SK-N-SH (cell line): Measurements from ENCODE around the gene KIF16B. TPM values are rescaled to one million over a fixed set of nuclear protein-coding genes. Genes with fewer than 3 reads are reported as not detected.

Source experiments
- CTCF ChIA-PET: fragments of 300-600, 350-600 bp; formaldehyde crosslinking; extraction: SDS; loops from one replicate; lab custom pipeline; 2021; lab: Yijun Ruan, JAX
- POLR2A ChIA-PET: fragments of 350-600 bp; sonication (Branson Sonifier 250); formaldehyde crosslinking; extraction: SDS; loops from one replicate; lab custom pipeline; 2020; ENCODE audit warnings: antibody characterized with exemption, inconsistent platforms; lab: Yijun Ruan, JAX
- DNase-seq: peaks from one replicate; pipeline ENCODE4 v3.0.0; 2012
- H2AFZ ChIP-seq: fragments of 200-600 bp; sonication (generic); 2 replicates; pipeline ENCODE4 v1.8.1; 2016; ENCODE audit warnings: antibody characterized with exemption, mild to moderate bottlenecking, low read depth
- H3F3A ChIP-seq: fragments of 200-600 bp; sonication (generic); replicated peaks from 2 replicates; pipeline ENCODE3; 2016; ENCODE audit warnings: antibody characterized with exemption, mild to moderate bottlenecking; ENCODE audit not compliant: insufficient read depth
- H3K27ac ChIP-seq, 2 experiments: fragments of 200-500 bp in 1 of 2; fragments of 200-600 bp in 1 of 2; sonication (Bioruptor generic) in 1 of 2; sonication (generic), shearing (Covaris generic) in 1 of 2; 2 replicates each; pipeline versions ENCODE4 v1.5.1 to v1.6.1; 2014 to 2016; ENCODE audit warnings: low read depth in 2 of 2, inconsistent platforms in 1 of 2, low read length in 1 of 2, mild to moderate bottlenecking in 1 of 2, mixed read lengths in 1 of 2
- H3K27me3 ChIP-seq: fragments of 200-600 bp; sonication (generic), shearing (Covaris generic); 2 replicates; pipeline ENCODE4 v1.6.1; 2016; ENCODE audit warnings: mixed run types; ENCODE audit not compliant: insufficient read depth
- H3K36me3 ChIP-seq, 2 experiments: fragments of 200-500 bp in 1 of 2; fragments of 200-600 bp in 1 of 2; sonication (Bioruptor generic) in 1 of 2; sonication (generic) in 1 of 2; replicated peaks in 1 of 2; 2 replicates each; pipeline versions ENCODE3 to v1.5.1; 2014 to 2016; ENCODE audit warnings: low read length in 1 of 2, mild to moderate bottlenecking in 1 of 2; ENCODE audit not compliant: insufficient read depth in 2 of 2, control insufficient read depth in 1 of 2
- H3K4me1 ChIP-seq, 2 experiments: fragments of 200-500 bp in 1 of 2; fragments of 200-600 bp in 1 of 2; sonication (Bioruptor generic) in 1 of 2; sonication (generic), shearing (Covaris generic) in 1 of 2; 2 replicates each; pipeline versions ENCODE4 v1.5.1 to v1.6.1; 2014 to 2016; ENCODE audit warnings: low read depth in 1 of 2, low read length in 1 of 2, mixed run types in 1 of 2; ENCODE audit not compliant: insufficient read depth in 2 of 2, control insufficient read depth in 1 of 2
- H3K4me2 ChIP-seq: fragments of 200-600 bp; sonication (generic), shearing (Covaris generic); 2 replicates; pipeline ENCODE4 v1.6.1; 2017; ENCODE audit warnings: mixed run types
- H3K4me3 ChIP-seq, 2 experiments: fragments of 200-500 bp in 1 of 2; fragments of 200-600 bp in 1 of 2; sonication (Bioruptor generic) in 1 of 2; sonication (generic), shearing (Covaris generic) in 1 of 2; 2 replicates each; pipeline versions ENCODE4 v1.5.1 to v1.8.1; 2014 to 2016; ENCODE audit warnings: low read depth in 2 of 2, inconsistent platforms in 1 of 2, low read length in 1 of 2, mild to moderate bottlenecking in 1 of 2, mixed read lengths in 1 of 2, moderate library complexity in 1 of 2
- H3K79me2 ChIP-seq: fragments of 200-600 bp; sonication (generic); 2 replicates; pipeline ENCODE4 v1.8.1; 2017; ENCODE audit warnings: mild to moderate bottlenecking; ENCODE audit not compliant: insufficient read depth
- H3K9ac ChIP-seq: fragments of 200-600 bp; sonication (generic); 2 replicates; pipeline ENCODE4 v1.6.1; 2017; ENCODE audit warnings: mixed run types
- H3K9me2 ChIP-seq: fragments of 200-600 bp; sonication (generic); 2 replicates; pipeline ENCODE4 v1.6.1; 2017; ENCODE audit warnings: mixed run types
- H3K9me3 ChIP-seq: fragments of 200-600 bp; sonication (generic); 2 replicates; pipeline ENCODE4 v1.6.1; 2017; ENCODE audit warnings: mixed run types, mild to moderate bottlenecking, moderate library complexity
- H4K20me1 ChIP-seq: fragments of 200-600 bp; sonication (generic); 2 replicates; pipeline ENCODE4 v1.6.1; 2017; ENCODE audit warnings: mild to moderate bottlenecking, mixed run types; ENCODE audit not compliant: insufficient read depth
- CHD2 ChIP-seq: fragments of 150-350 bp; IDR thresholded peaks from 2 replicates; pipeline ENCODE4 v1.6.1; 2018; ENCODE audit warnings: low read length; ENCODE audit not compliant: partially characterized antibody
- FOSL2 ChIP-seq: IDR thresholded peaks from 2 replicates; pipeline ENCODE4 v1.4.0; 2012; ENCODE audit warnings: low read depth, mild to moderate bottlenecking, moderate library complexity, borderline replicate concordance
- FOXM1 ChIP-seq: IDR thresholded peaks from 2 replicates; pipeline ENCODE4 v1.4.0; 2012; ENCODE audit warnings: low read depth, mild to moderate bottlenecking
- GATA2 ChIP-seq: sonication (generic); formaldehyde crosslinking; IDR thresholded peaks from 2 replicates; pipeline ENCODE4 v1.5.0; 2020; ENCODE audit warnings: mild to moderate bottlenecking, missing genetic modification reagents
- MXI1 ChIP-seq: IDR thresholded peaks from 2 replicates; pipeline ENCODE4 v1.6.1; 2012; ENCODE audit warnings: mild to moderate bottlenecking, low read depth, low read length, improper control_type of control experiment
- NRF1 ChIP-seq: IDR thresholded peaks from 2 replicates; pipeline ENCODE4 v1.6.1; 2012; ENCODE audit warnings: low read depth, mild to moderate bottlenecking, low read length
- POLR2AphosphoS5 ChIP-seq: IDR thresholded peaks from 2 replicates; pipeline ENCODE4 v1.6.1; 2012; ENCODE audit warnings: low read depth, low read length
- RCOR1 ChIP-seq: fragments of 150-350 bp; IDR thresholded peaks from 2 replicates; pipeline ENCODE4 v1.6.1; 2017; ENCODE audit warnings: antibody characterized with exemption, low read length
- RFX5 ChIP-seq: IDR thresholded peaks from 2 replicates; pipeline ENCODE4 v1.6.1; 2012; ENCODE audit warnings: mild to moderate bottlenecking, improper control_type of control experiment, low read length
- TAF1 ChIP-seq: IDR thresholded peaks from 2 replicates; pipeline ENCODE4 v1.6.1; 2012; ENCODE audit warnings: low read depth, mild to moderate bottlenecking, low read length, moderate library complexity, borderline replicate concordance
- TCF12 ChIP-seq: IDR thresholded peaks from 2 replicates; pipeline ENCODE4 v1.4.0; 2012
- WGBS: methylation state at CpG from one replicate; pipeline ENCODE4 v1.1.6; 2017; ENCODE audit warnings: low lambda C conversion rate; 5-methylcytosine and 5-hydroxymethylcytosine counted together
- polyA plus RNA-seq, 3 experiments: library from polyadenylated mRNA; depleted of rRNA; stranded (reverse); fragments of >200 nt; gene quantifications; 2 replicates each; pipeline ENCODE4 v1.2.3, GENCODE V29; 2012
- TF ChIP-seq, protein P1 (sequence below): IDR thresholded peaks from 2 replicates; pipeline ENCODE4 v1.4.0; 2012; ENCODE audit warnings: low read depth, borderline replicate concordance
- TF ChIP-seq, protein P2 (sequence below): IDR thresholded peaks from 2 replicates; pipeline ENCODE4 v1.4.0; 2012; ENCODE audit warnings: low read depth, borderline replicate concordance
- TF ChIP-seq, protein P3 (sequence below): fragments of 200-600 bp; sonication (generic); IDR thresholded peaks from 2 replicates; pipeline ENCODE4 v1.6.1; 2017; ENCODE audit warnings: antibody characterized with exemption, mild to moderate bottlenecking, moderate library complexity
- TF ChIP-seq, protein P4 (sequence below): IDR thresholded peaks from 2 replicates; pipeline ENCODE4 v1.4.0; 2012; ENCODE audit warnings: low read depth
- TF ChIP-seq, protein P5 (sequence below): IDR thresholded peaks from 2 replicates; pipeline ENCODE4; 2012

Gene KIF16B
- polyA plus RNA-seq, 1 of the 3 experiments (the other 2 are of a cell fraction): 3.3 TPM

DNA sequence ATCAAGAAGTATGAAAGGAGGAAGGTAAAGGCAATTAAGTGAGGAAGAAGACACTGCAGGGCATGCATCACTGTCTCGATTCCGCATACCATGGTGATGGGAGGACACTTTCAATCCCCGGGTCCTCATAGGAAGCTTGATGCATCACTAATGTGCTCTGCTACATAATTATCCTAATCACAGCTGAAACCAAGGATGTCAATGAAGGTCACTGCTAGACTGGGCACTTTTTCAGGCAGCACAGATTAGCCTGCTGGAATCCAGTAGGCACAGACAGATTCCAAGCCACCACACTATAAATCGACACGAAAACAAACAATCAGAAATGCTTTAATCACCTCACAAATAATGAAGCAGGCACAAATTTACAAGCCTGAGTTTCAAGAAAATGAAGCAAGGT lies 206.7 kb downstream of the KIF16B start:
- CTCF ChIA-PET: no interaction called here
- Histone ChIP-seq H3K36me3 (peaks cover 0 to 6% of the 10 kb centered on the region in 2 experiments), H3K4me3 (no peak overlapping the region), H3K79me2 (no peaks in the 10 kb centered on the region), H3K27ac (no peak overlapping the region), H3F3A (no peaks in the 10 kb centered on the region), H4K20me1 (no peaks in the 10 kb centered on the region), H3K4me2 (no peak overlapping the region), H3K27me3 (no peaks in the 10 kb centered on the region), H3K4me1 (peaks cover 0 to 11% of the 10 kb centered on the region in 2 experiments; a peak in 2 of 4 replicates), H3K9ac (no peak overlapping the region), H3K9me2 (no peaks in the 10 kb centered on the region), H2AFZ (no peak overlapping the region), H3K9me3 (no peaks in the 10 kb centered on the region)
- no peak for DNase-seq
- 94% methylated on average over 5 of the region's 5 CpGs for WGBS
- POLR2A ChIA-PET: no interaction called here
- TF ChIP-seq, protein P1, sequence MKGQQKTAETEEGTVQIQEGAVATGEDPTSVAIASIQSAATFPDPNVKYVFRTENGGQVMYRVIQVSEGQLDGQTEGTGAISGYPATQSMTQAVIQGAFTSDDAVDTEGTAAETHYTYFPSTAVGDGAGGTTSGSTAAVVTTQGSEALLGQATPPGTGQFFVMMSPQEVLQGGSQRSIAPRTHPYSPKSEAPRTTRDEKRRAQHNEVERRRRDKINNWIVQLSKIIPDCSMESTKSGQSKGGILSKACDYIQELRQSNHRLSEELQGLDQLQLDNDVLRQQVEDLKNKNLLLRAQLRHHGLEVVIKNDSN: no peak
- TF ChIP-seq, protein P2, sequence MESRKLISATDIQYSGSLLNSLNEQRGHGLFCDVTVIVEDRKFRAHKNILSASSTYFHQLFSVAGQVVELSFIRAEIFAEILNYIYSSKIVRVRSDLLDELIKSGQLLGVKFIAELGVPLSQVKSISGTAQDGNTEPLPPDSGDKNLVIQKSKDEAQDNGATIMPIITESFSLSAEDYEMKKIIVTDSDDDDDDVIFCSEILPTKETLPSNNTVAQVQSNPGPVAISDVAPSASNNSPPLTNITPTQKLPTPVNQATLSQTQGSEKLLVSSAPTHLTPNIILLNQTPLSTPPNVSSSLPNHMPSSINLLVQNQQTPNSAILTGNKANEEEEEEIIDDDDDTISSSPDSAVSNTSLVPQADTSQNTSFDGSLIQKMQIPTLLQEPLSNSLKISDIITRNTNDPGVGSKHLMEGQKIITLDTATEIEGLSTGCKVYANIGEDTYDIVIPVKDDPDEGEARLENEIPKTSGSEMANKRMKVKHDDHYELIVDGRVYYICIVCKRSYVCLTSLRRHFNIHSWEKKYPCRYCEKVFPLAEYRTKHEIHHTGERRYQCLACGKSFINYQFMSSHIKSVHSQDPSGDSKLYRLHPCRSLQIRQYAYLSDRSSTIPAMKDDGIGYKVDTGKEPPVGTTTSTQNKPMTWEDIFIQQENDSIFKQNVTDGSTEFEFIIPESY: no peak
- TF ChIP-seq FOSL2 (no peak), FOXM1 (no peak), RFX5 (no peak), NRF1 (no peak), GATA2 (CRISPR knock-in tag) (no peak), POLR2AphosphoS5 (no peak), TCF12 (no peak), TAF1 (no peak), MXI1 (no peak), RCOR1 (no peak), CHD2 (no peak)
- TF ChIP-seq, protein P3, sequence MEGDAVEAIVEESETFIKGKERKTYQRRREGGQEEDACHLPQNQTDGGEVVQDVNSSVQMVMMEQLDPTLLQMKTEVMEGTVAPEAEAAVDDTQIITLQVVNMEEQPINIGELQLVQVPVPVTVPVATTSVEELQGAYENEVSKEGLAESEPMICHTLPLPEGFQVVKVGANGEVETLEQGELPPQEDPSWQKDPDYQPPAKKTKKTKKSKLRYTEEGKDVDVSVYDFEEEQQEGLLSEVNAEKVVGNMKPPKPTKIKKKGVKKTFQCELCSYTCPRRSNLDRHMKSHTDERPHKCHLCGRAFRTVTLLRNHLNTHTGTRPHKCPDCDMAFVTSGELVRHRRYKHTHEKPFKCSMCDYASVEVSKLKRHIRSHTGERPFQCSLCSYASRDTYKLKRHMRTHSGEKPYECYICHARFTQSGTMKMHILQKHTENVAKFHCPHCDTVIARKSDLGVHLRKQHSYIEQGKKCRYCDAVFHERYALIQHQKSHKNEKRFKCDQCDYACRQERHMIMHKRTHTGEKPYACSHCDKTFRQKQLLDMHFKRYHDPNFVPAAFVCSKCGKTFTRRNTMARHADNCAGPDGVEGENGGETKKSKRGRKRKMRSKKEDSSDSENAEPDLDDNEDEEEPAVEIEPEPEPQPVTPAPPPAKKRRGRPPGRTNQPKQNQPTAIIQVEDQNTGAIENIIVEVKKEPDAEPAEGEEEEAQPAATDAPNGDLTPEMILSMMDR: no peak
- TF ChIP-seq, protein P4, sequence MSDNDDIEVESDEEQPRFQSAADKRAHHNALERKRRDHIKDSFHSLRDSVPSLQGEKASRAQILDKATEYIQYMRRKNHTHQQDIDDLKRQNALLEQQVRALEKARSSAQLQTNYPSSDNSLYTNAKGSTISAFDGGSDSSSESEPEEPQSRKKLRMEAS: no peak
- TF ChIP-seq, protein P5, sequence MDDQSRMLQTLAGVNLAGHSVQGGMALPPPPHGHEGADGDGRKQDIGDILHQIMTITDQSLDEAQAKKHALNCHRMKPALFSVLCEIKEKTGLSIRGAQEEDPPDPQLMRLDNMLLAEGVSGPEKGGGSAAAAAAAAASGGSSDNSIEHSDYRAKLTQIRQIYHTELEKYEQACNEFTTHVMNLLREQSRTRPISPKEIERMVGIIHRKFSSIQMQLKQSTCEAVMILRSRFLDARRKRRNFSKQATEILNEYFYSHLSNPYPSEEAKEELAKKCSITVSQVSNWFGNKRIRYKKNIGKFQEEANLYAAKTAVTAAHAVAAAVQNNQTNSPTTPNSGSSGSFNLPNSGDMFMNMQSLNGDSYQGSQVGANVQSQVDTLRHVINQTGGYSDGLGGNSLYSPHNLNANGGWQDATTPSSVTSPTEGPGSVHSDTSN: no peak
- TF ChIP-seq, all 33 proteins: peak for 0
